Peyer's patch (tissue), 4 donors: ENCODE data around the gene CRYGD. TPM values are rescaled to one million over a fixed set of nuclear protein-coding genes. Genes with fewer than 3 reads are reported as not detected.

Experiments
- DNase-seq, 3 donors: peaks; one replicate each; pipeline ENCODE4 v3.0.0-alpha.2; 2017 to 2019
- H3K27ac ChIP-seq, 4 donors: fragments of 200-600 bp; sonication (generic); one replicate each; pipeline ENCODE4 v1.5.1; 2016 to 2019
- H3K27me3 ChIP-seq, 2 donors: fragments of 200-600 bp; sonication (generic); one replicate each; pipeline ENCODE4 v1.5.1; 2019
- H3K36me3 ChIP-seq, 3 donors: fragments of 200-600 bp; sonication (generic); one replicate each; pipeline ENCODE4 v1.5.1; 2016 to 2019
- H3K4me1 ChIP-seq, 4 donors: fragments of 200-600 bp; sonication (generic); one replicate each; pipeline ENCODE4 v1.5.1; 2016 to 2019
- H3K4me3 ChIP-seq, 4 donors: fragments of 200-600 bp; sonication (generic); 1 replicate in 3 of 4; 2 replicates in 1 of 4; pipeline ENCODE4 v1.5.1; 2016 to 2019; ENCODE audit warnings: mild to moderate bottlenecking in 1 of 4
- H3K9me3 ChIP-seq, 4 donors: fragments of 200-600 bp; sonication (generic); one replicate each; pipeline ENCODE4 v1.5.1; 2016 to 2019; ENCODE audit warnings: mild to moderate bottlenecking in 1 of 4
- POLR2A ChIP-seq, 2 donors: fragments of 450-650 bp; IDR thresholded peaks; one replicate each; pipeline ENCODE4 v1.5.1; 2017; ENCODE audit warnings: antibody characterized with exemption in 2 of 2, mild to moderate bottlenecking in 2 of 2, moderate library complexity in 2 of 2
- total RNA-seq, 4 donors: library from RNA; depleted of rRNA; stranded (reverse); fragments of >200 nt; gene quantifications; one replicate each; pipeline ENCODE4 v1.1.0, GENCODE V29; 2016
- TF ChIP-seq, protein P1 (sequence below), 6 experiments: fragments of 450-650 bp in 4 of 6; fragments of 200-600 bp in 2 of 6; sonication (generic) in 1 of 6; IDR thresholded peaks; one replicate each; pipeline ENCODE4 v1.5.1; 2017 to 2019; ENCODE audit warnings: antibody characterized with exemption in 6 of 6, mild to moderate bottlenecking in 3 of 6, moderate library complexity in 1 of 6

Gene CRYGD
- total RNA-seq, 4 donors from 2014 or later, result not detected

- TF ChIP-seq POLR2A (IDR thresholded peaks at IDR 0.05), result no peak
- TF ChIP-seq, protein P1, sequence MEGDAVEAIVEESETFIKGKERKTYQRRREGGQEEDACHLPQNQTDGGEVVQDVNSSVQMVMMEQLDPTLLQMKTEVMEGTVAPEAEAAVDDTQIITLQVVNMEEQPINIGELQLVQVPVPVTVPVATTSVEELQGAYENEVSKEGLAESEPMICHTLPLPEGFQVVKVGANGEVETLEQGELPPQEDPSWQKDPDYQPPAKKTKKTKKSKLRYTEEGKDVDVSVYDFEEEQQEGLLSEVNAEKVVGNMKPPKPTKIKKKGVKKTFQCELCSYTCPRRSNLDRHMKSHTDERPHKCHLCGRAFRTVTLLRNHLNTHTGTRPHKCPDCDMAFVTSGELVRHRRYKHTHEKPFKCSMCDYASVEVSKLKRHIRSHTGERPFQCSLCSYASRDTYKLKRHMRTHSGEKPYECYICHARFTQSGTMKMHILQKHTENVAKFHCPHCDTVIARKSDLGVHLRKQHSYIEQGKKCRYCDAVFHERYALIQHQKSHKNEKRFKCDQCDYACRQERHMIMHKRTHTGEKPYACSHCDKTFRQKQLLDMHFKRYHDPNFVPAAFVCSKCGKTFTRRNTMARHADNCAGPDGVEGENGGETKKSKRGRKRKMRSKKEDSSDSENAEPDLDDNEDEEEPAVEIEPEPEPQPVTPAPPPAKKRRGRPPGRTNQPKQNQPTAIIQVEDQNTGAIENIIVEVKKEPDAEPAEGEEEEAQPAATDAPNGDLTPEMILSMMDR (IDR thresholded peaks at IDR 0.05), result no peak
- Histone ChIP-seq H3K27ac (no peak overlapping the region), H3K9me3 (no peaks in the 10 kb centered on the region), H3K27me3 (no peaks in the 10 kb centered on the region), H3K4me3 (no peak overlapping the region), H3K4me1 (no peaks in the 10 kb centered on the region), H3K36me3 (no peaks in the 10 kb centered on the region)
- DNase-seq, result no peak
These were observed 26.6 kb upstream of the CRYGD start for GRCh38 chr2:208150956-208151355.

DNA sequence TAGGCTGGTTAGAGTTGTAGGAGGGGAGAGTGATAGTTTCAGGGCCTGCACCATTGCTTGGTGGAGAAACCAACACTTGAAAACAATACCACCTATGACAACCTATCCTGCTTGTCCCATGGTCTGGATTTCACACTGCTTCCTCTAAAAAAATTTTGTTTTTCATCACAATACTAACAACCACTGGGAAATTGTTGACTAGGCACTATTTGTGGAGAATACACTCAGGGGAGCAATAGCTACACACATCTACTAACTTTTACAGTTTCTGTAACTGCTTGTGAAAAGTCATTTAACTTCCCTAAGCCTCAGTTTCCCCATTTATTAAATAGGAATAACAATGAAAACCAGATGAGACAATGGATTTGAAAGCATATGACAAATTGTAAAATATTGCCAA lies 25.8 kb upstream of the CRYGD start:
- H3K4me1 ChIP-seq, result no peaks in the 10 kb centered on the region
- H3K27me3 ChIP-seq, result no peaks in the 10 kb centered on the region
- no peak for DNase-seq
- H3K27ac ChIP-seq, result no peak overlapping the region
- H3K36me3 ChIP-seq, result no peaks in the 10 kb centered on the region
- H3K9me3 ChIP-seq, result no peaks in the 10 kb centered on the region
- no peak overlapping the region for H3K4me3 ChIP-seq
- TF ChIP-seq POLR2A (IDR thresholded peaks at IDR 0.05), result no peak
- TF ChIP-seq, protein P1 (IDR thresholded peaks at IDR 0.05), result no peak

DNA sequence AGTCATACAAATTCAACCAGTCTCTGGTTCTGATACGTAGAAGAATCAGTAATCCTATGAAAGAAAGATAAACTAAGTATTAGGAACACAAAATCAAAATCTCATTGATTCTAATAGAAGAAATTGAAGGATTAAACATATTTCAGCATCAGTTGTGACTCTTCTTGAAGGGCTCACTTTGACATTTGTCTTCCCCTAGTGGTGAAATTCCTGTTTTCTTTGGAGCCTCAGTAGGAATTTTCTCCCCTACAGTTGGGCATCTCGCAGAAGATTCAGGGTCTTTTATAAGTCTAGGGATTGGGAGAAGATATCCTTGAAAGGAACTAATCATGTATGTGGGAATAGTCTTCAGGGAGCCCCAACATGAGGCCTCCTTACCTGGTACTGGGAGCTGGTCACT lies 24.5 kb upstream of the CRYGD start:
- TF ChIP-seq POLR2A (IDR thresholded peaks at IDR 0.05), result no peak
- TF ChIP-seq, protein P1 (IDR thresholded peaks at IDR 0.05), result peak in 3 of 6 experiments; percentile 34 to 39 (median 39)
- no peaks in the 10 kb centered on the region for H3K4me1 ChIP-seq
- no peaks in the 10 kb centered on the region for H3K36me3 ChIP-seq
- DNase-seq, result no peak
- no peak overlapping the region for H3K4me3 ChIP-seq
- H3K9me3 ChIP-seq, result no peaks in the 10 kb centered on the region
- no peak overlapping the region for H3K27ac ChIP-seq
- no peaks in the 10 kb centered on the region for H3K27me3 ChIP-seq

DNA sequence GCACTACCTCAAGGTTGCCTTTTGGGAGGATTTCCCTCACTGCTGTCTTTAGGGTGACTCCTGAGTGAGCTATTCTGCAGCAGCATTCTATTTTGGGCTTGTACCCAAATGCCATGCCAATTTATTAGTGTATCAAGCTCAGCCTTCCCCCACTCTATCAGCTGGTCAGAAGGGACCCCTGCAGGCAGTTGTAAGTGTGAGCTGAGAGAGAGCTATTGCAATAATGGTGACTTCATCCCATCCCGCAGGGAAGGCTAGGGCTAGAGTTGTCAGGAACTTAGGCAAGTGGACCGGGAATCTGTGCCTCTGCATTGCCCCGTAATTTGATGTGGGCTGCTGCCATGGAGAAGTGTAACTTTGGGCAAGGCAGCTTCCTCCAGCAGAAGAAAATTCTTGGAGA lies 23.4 kb upstream of the CRYGD start:
- Histone ChIP-seq H3K27me3 (no peaks in the 10 kb centered on the region), H3K4me1 (peaks cover 0 to 2% (median 0%) of the 10 kb centered on the region in 4 donors), H3K36me3 (no peaks in the 10 kb centered on the region), H3K4me3 (no peak overlapping the region), H3K27ac (no peak overlapping the region), H3K9me3 (no peaks in the 10 kb centered on the region)
- DNase-seq, result no peak
- no peak for TF ChIP-seq POLR2A (IDR thresholded peaks at IDR 0.05)

GRCh38 chr2:208147008-208147407 lies 22.7 kb upstream of the CRYGD start:
- no peaks in the 10 kb centered on the region for H3K27me3 ChIP-seq
- H3K27ac ChIP-seq, result no peak overlapping the region
- no peaks in the 10 kb centered on the region for H3K9me3 ChIP-seq
- TF ChIP-seq, protein P1 (IDR thresholded peaks at IDR 0.05), result no peak
- TF ChIP-seq POLR2A (IDR thresholded peaks at IDR 0.05), result no peak
- no peak overlapping the region for H3K4me3 ChIP-seq
- DNase-seq, result no peak
- H3K4me1 ChIP-seq, result peaks cover 0 to 4% (median 0%) of the 10 kb centered on the region in 4 donors
- no peaks in the 10 kb centered on the region for H3K36me3 ChIP-seq

DNA sequence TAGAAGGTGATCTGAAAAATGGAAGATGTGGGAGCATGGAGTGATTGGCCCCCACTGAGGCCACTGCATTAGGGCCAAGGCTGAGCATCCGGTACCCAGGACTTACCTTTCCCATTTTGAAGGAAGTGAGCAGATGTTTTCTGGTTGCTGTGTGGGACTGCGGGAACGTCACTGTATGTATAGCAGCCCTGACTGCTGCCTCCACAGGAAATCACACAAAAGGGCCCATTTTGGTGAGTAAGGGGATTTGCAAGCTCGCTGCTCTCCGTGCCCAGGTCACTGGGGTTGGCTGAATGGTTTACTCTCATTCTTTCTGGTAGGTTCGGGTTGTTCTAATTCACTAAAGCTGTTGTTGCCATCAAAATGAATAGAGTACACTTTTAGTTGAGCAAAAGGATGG lies 21.7 kb upstream of the CRYGD start, which contains the start of gene CRYGB:
Gene CRYGB (minus strand): TSS at position 153 of the 400 bp plus-strand sequence. CDS start 38 bp downstream, at position 115.
- Histone ChIP-seq H3K4me1 (peaks cover 0 to 4% (median 0%) of the 10 kb centered on the region in 4 donors), H3K27ac (no peak within 1 kb of the TSS), H3K9me3 (no peaks in the 10 kb centered on the region), H3K27me3 (no peaks in the 10 kb centered on the region), H3K4me3 (no peak within 1 kb of the TSS), H3K36me3 (no peaks in the 10 kb centered on the region)
- no peak for DNase-seq
- no peak for TF ChIP-seq POLR2A (IDR thresholded peaks at IDR 0.05)
- TF ChIP-seq, protein P1 (IDR thresholded peaks at IDR 0.05), result no peak
